HFF-Myc (cell line): ENCODE data around the gene FOXK2.
"Not testable (repeated sequence)": the region's sequence is repeated elsewhere in the genome, so short reads cannot be mapped to it uniquely, and the experiment has no call there.

Source experiments
- DNase-seq: peaks from one replicate; pipeline ENCODE4 v3.0.0-alpha.2; 2011; ENCODE audit warnings: low read depth; ENCODE audit errors: extremely low read depth
- H3K4me3 ChIP-seq: replicated peaks from 2 replicates; pipeline ENCODE4 v1.5.1; 2011; ENCODE audit warnings: low read depth, mild to moderate bottlenecking, control low read depth, low read length
- TF ChIP-seq, protein P1 (sequence below): IDR thresholded peaks from 2 replicates; pipeline ENCODE4 v1.5.1; 2012; ENCODE audit warnings: mild to moderate bottlenecking, low read depth, low read length, control low read depth; ENCODE audit errors: missing control alignments

FOXK2 gene

DNA sequence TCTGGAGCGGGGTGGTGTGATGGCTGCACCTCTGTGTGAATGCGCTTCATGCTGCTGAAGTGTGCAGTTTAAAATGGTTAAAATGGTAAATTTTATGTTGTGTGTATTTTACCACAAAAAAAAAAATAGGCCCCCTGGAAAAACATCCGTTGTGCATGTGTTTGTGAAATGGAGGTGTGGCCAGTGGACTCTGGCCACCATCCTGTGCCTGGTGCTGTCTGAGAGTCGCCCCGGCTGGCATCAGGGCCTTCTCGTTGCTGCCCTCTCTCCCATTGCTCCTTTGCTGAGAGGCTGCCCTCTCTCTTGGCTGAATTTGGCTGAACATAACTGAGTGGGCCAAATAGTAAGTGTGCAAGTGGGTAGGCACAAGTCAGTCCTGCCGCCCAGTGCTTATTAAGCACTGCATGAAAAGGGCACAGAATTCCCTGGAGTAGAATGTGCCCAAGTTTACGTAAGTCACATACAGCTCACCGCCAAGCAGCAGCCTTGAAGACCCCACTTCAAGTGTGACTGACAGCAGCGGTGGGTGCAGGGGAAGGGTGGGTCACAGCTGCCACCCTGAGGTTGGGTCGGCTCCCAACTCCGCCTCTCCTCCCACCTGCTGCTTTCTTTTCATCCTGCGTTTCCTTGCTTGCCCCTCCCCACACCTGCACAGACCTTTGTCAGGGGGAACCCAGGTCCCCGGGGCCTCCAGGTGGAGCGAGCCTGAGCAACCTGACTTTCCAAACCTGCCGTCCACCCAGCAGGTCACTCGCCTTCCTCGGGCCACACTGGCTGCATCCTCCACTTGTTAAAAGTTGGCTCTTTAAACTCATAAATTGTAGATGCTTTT, 46.8 kb downstream of the FOXK2 start:
- H3K4me3 ChIP-seq: no peak overlapping the region
- TF ChIP-seq, protein P1, sequence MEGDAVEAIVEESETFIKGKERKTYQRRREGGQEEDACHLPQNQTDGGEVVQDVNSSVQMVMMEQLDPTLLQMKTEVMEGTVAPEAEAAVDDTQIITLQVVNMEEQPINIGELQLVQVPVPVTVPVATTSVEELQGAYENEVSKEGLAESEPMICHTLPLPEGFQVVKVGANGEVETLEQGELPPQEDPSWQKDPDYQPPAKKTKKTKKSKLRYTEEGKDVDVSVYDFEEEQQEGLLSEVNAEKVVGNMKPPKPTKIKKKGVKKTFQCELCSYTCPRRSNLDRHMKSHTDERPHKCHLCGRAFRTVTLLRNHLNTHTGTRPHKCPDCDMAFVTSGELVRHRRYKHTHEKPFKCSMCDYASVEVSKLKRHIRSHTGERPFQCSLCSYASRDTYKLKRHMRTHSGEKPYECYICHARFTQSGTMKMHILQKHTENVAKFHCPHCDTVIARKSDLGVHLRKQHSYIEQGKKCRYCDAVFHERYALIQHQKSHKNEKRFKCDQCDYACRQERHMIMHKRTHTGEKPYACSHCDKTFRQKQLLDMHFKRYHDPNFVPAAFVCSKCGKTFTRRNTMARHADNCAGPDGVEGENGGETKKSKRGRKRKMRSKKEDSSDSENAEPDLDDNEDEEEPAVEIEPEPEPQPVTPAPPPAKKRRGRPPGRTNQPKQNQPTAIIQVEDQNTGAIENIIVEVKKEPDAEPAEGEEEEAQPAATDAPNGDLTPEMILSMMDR: no peak
- DNase-seq: no peak

DNA sequence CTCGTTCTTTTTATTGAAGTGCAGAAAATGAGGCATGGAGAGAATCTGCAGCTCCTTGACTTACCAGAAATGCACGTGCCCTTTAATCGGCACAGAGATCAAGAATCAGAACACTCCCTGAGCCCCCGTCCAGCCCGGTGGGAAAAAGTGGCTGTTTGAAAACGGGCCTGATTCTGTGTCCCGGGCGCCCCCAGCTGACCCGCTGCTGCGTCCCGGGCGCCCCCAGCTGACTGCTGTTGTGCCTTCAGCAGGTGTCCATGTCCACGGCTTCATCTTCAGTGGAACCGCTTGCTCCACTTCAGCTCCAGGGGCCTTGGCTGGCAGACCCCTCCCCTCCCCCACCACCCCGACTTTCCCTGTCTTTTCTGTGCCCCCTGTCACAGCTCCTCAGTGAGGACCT, 47.8 kb downstream of the FOXK2 start:
- H3K4me3 ChIP-seq: no peak overlapping the region
- TF ChIP-seq, protein P1: no peak
- no peak for DNase-seq

DNA sequence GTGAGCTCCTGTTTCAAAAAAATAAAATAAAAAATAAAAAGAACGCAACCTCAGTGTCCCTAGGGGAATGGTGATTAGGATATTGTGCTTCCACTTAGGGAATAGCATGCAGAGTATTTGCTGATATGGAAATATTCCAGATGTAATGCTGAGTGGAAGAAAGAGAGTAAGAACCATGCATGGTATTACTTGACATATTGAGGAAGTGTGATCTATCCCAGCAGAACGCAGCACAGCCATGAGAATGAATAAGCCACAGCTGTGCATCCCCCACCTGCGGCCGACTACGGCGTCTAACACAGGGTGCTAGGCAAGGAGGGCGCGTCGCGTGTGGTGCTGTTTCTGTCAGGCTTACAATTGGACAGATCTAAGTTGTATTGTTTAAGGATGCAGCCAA, 49.5 kb downstream of the FOXK2 start:
- no peak for DNase-seq
- TF ChIP-seq, protein P1: no peak
- H3K4me3 ChIP-seq: no peak overlapping the region

DNA sequence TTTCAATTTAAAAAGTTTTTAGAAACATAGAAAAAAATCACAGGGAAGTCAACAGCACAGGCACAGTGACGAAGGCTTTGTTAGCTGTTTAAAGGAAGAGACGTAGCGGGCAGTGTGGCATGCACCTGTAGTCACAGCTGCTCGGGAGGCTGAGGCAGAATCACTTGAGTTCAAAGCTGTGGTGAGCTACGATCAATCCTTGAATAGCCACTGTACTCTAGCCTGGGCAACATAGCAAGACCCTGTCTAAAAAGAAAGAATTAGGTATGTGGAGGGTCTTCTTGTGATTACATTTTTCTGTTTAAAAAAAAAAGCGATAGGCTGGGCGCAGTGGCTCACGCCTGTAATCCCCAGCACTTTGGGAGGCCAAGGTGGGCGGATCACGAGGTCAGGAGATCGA, 50.1 kb downstream of the FOXK2 start:
- no peak for DNase-seq
- TF ChIP-seq, protein P1: no peak
- H3K4me3 ChIP-seq: no peak overlapping the region

DNA sequence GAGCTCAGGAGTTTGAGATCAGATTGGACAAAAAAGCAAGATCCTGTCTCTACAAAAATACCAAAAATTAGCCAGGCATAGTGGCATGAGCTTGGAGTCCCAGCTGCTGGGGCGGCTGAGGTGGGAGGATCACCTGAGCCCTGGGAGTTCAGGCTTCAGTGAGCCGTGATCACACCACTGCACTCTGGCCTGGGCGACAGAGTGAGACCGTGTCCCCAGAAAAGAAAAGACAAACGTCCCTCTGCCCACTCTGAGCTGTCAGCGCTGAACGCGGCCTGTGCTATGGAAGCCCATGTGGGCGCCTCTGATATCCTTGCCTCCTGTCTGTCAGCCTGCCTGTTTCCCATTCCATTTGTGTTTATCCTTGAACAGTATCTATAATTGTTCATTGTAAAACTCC, 50.7 kb downstream of the FOXK2 start:
- TF ChIP-seq, protein P1: no peak
- H3K4me3 ChIP-seq: no peak overlapping the region
- no peak for DNase-seq

DNA sequence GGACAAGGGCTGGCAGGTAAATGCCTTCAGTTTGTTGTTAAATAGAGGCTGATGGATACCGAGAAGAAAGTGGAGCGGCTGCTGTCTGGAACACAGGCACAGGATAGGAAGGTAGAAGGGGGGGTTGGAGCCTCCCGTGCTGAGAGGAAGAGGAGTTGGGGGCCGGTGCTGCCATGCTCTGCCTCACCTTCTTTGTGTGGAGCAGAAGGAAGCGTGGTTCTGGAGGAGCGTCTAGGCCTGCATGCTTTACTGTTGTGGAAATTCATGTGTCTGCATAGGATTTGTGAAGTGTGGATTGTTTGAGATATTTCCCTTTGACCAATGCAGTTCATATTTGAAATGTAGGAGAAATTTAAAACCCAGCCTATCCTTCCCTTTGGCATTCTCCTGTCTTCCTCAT, 52.3 kb downstream of the FOXK2 start:
- H3K4me3 ChIP-seq: no peak overlapping the region
- DNase-seq: no peak
- TF ChIP-seq, protein P1: no peak

DNA sequence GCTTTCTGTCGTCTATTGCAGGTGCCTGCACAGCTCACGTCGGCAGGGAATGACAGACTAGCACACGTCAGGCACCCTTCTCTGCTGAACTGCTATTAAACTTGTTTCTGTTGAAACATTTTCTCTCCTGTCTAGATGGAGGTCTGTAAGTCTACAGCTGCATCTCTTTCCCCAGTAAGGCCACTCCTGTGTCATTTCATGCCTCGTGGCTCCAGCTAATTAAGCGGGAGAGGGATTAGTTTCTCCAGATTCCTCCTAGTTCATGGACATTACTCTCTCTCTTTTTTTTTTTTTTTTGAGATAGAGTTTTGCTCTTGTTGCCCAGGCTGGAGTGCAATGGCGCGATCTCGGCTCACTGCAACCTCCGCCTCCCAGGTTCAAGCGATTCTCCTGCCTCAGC, 54.5 kb downstream of the FOXK2 start:
- no peak overlapping the region for H3K4me3 ChIP-seq
- DNase-seq: no peak
- TF ChIP-seq, protein P1: no peak

DNA sequence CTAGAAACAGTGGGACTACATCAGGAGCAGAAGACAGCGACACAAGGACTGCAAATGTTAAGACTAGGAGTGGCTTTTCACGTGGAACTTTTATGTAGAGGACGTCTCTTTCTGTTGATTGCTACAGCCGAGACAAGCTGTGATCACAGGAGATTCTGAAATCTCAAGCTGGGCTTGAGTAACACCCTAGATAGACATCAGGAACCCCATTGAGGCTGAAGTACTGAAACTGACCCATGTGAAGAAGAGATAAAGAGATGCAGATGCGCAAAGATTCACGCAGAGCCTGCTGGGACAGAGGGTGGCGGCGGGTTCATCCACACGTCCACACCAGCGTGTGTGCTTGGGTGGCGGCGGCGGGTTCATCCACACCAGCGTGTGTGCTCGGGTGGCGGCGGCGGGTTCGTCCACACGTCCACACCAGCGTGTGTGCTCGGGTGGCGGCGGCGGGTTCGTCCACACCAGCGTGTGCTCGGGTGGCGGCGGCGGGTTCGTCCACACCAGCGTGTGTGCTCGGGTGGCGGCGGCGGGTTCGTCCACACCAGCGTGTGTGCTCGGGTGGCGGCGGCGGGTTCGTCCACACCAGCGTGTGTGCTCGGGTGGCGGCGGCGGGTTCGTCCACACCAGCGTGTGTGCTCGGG, 56.2 kb downstream of the FOXK2 start:
- not testable (repeated sequence) for H3K4me3 ChIP-seq, DNase-seq
